Measurements from ENCODE around the gene RABGAP1L.
A peak's percentile ranks its signal among the peaks of the same experiment; 100 is the strongest.

RABGAP1L gene

GRCh38 chr1:174358786-174359453 lies 199.6 kb downstream of the RABGAP1L start:
- no peak overlapping the region for H3K4me3 Mint-ChIP-seq
- H3K27me3 Mint-ChIP-seq = no peaks in the 10 kb centered on the region
- ATAC-seq = no peak
- peaks cover 37% of the 10 kb centered on the region for H3K36me3 Mint-ChIP-seq
- H3K27ac Mint-ChIP-seq = no peak overlapping the region
- peaks cover 4% of the 10 kb centered on the region for H3K9me3 Mint-ChIP-seq
- peaks cover 21% of the 10 kb centered on the region for H3K4me1 Mint-ChIP-seq

GRCh38 chr1:174359454-174359805 lies 200.1 kb downstream of the RABGAP1L start:
- Mint-ChIP-seq H3K4me3 (no peak overlapping the region), H3K36me3 (peaks cover 37% of the 10 kb centered on the region), H3K27ac (no peak overlapping the region), H3K4me1 (peaks cover 21% of the 10 kb centered on the region), H3K9me3 (peaks cover 4% of the 10 kb centered on the region), H3K27me3 (no peaks in the 10 kb centered on the region)
- ATAC-seq = no peak

GRCh38 chr1:174364996-174365736 lies 205.8 kb downstream of the RABGAP1L start:
- peaks cover 28% of the 10 kb centered on the region for H3K36me3 Mint-ChIP-seq
- no peak overlapping the region for H3K4me3 Mint-ChIP-seq
- H3K27ac Mint-ChIP-seq = no peak overlapping the region
- H3K27me3 Mint-ChIP-seq = no peaks in the 10 kb centered on the region
- ATAC-seq = no peak
- peaks cover 15% of the 10 kb centered on the region for H3K4me1 Mint-ChIP-seq
- H3K9me3 Mint-ChIP-seq = peaks cover 4% of the 10 kb centered on the region

GRCh38 chr1:174366946-174367345 lies 207.6 kb downstream of the RABGAP1L start:
- ATAC-seq = no peak
- Mint-ChIP-seq H3K4me1 (peaks cover 12% of the 10 kb centered on the region), H3K27ac (no peak overlapping the region), H3K4me3 (no peak overlapping the region), H3K36me3 (peaks cover 19% of the 10 kb centered on the region), H3K27me3 (no peaks in the 10 kb centered on the region), H3K9me3 (peaks cover 4% of the 10 kb centered on the region)

GRCh38 chr1:174367892-174368291 lies 208.6 kb downstream of the RABGAP1L start:
- Mint-ChIP-seq H3K4me1 (peaks cover 7% of the 10 kb centered on the region), H3K36me3 (peaks cover 19% of the 10 kb centered on the region), H3K27ac (no peak overlapping the region), H3K9me3 (peaks cover under 1% of the 10 kb centered on the region), H3K4me3 (no peak overlapping the region), H3K27me3 (no peaks in the 10 kb centered on the region)
- no peak for ATAC-seq

- no peak for ATAC-seq
- Mint-ChIP-seq H3K27ac (no peak overlapping the region), H3K4me3 (no peak overlapping the region), H3K27me3 (no peaks in the 10 kb centered on the region), H3K4me1 (peaks cover 5% of the 10 kb centered on the region), H3K9me3 (peaks cover 3% of the 10 kb centered on the region), H3K36me3 (peaks cover 51% of the 10 kb centered on the region)
Observed at GRCh38 chr1:174376030-174376429, 216.7 kb downstream of the RABGAP1L start.

- H3K4me3 Mint-ChIP-seq = no peak overlapping the region
Observed at GRCh38 chr1:174391716-174392115, 232.4 kb downstream of the RABGAP1L start.

GRCh38 chr1:174393885-174394284 lies 234.6 kb downstream of the RABGAP1L start:
- no peak overlapping the region for H3K27ac Mint-ChIP-seq
- no peaks in the 10 kb centered on the region for H3K9me3 Mint-ChIP-seq
- peaks cover 47% of the 10 kb centered on the region for H3K36me3 Mint-ChIP-seq
- no peaks in the 10 kb centered on the region for H3K4me1 Mint-ChIP-seq
- H3K27me3 Mint-ChIP-seq = no peaks in the 10 kb centered on the region
- H3K4me3 Mint-ChIP-seq = no peak overlapping the region
- ATAC-seq = no peak

More at GRCh38 chr1:174391716-174392115, 232.4 kb downstream of the RABGAP1L start:
- Mint-ChIP-seq H3K36me3 (peaks cover 45% of the 10 kb centered on the region), H3K9me3 (no peaks in the 10 kb centered on the region), H3K27me3 (no peaks in the 10 kb centered on the region), H3K4me1 (no peaks in the 10 kb centered on the region), H3K27ac (no peak overlapping the region)
- ATAC-seq = no peak

- no peaks in the 10 kb centered on the region for H3K27me3 Mint-ChIP-seq
- no peak overlapping the region for H3K27ac Mint-ChIP-seq
- no peak for ATAC-seq
- H3K4me3 Mint-ChIP-seq = no peak overlapping the region
- H3K9me3 Mint-ChIP-seq = no peaks in the 10 kb centered on the region
- peaks cover 59% of the 10 kb centered on the region for H3K36me3 Mint-ChIP-seq
- peaks cover 5% of the 10 kb centered on the region for H3K4me1 Mint-ChIP-seq
Observed at GRCh38 chr1:174397261-174397660, 237.9 kb downstream of the RABGAP1L start.

GRCh38 chr1:174398246-174398645 lies 238.9 kb downstream of the RABGAP1L start:
- no peak overlapping the region for H3K4me3 Mint-ChIP-seq
- peak; percentile 50 for ATAC-seq
- H3K27ac Mint-ChIP-seq = no peak overlapping the region
- H3K4me1 Mint-ChIP-seq = peaks cover 5% of the 10 kb centered on the region
- H3K27me3 Mint-ChIP-seq = no peaks in the 10 kb centered on the region
- H3K9me3 Mint-ChIP-seq = no peaks in the 10 kb centered on the region
- peaks cover 58% of the 10 kb centered on the region for H3K36me3 Mint-ChIP-seq

GRCh38 chr1:174399211-174399610 lies 239.9 kb downstream of the RABGAP1L start:
- Mint-ChIP-seq H3K4me1 (peaks cover 5% of the 10 kb centered on the region), H3K36me3 (peaks cover 57% of the 10 kb centered on the region), H3K4me3 (no peak overlapping the region), H3K9me3 (no peaks in the 10 kb centered on the region), H3K27me3 (no peaks in the 10 kb centered on the region), H3K27ac (no peak overlapping the region)
- ATAC-seq = no peak

- peaks cover 57% of the 10 kb centered on the region for H3K36me3 Mint-ChIP-seq
- ATAC-seq = no peak
- no peaks in the 10 kb centered on the region for H3K27me3 Mint-ChIP-seq
- no peaks in the 10 kb centered on the region for H3K9me3 Mint-ChIP-seq
- H3K4me1 Mint-ChIP-seq = peaks cover 5% of the 10 kb centered on the region
- no peak overlapping the region for H3K27ac Mint-ChIP-seq
- H3K4me3 Mint-ChIP-seq = no peak overlapping the region
Observed at GRCh38 chr1:174401075-174401474, 241.8 kb downstream of the RABGAP1L start.

GRCh38 chr1:174405219-174405618 lies 245.9 kb downstream of the RABGAP1L start:
- Mint-ChIP-seq H3K27me3 (no peaks in the 10 kb centered on the region), H3K36me3 (peaks cover 57% of the 10 kb centered on the region), H3K4me3 (no peak overlapping the region), H3K9me3 (no peaks in the 10 kb centered on the region), H3K4me1 (peaks cover 9% of the 10 kb centered on the region), H3K27ac (no peak overlapping the region)
- ATAC-seq = no peak

GRCh38 chr1:174406421-174406820 lies 247.1 kb downstream of the RABGAP1L start:
- Mint-ChIP-seq H3K27ac (no peak overlapping the region), H3K36me3 (peaks cover 60% of the 10 kb centered on the region), H3K4me3 (no peak overlapping the region), H3K4me1 (peaks cover 16% of the 10 kb centered on the region), H3K9me3 (no peaks in the 10 kb centered on the region), H3K27me3 (no peaks in the 10 kb centered on the region)
- ATAC-seq = no peak

- H3K27me3 Mint-ChIP-seq = no peaks in the 10 kb centered on the region
- peaks cover 29% of the 10 kb centered on the region for H3K4me1 Mint-ChIP-seq
- no peak overlapping the region for H3K4me3 Mint-ChIP-seq
- H3K9me3 Mint-ChIP-seq = peaks cover 8% of the 10 kb centered on the region
- peaks cover 64% of the 10 kb centered on the region for H3K36me3 Mint-ChIP-seq
- H3K27ac Mint-ChIP-seq = no peak overlapping the region
- no peak for ATAC-seq
Observed at GRCh38 chr1:174407665-174408064, 248.3 kb downstream of the RABGAP1L start.

GRCh38 chr1:174408146-174408545 lies 248.8 kb downstream of the RABGAP1L start:
- H3K4me3 Mint-ChIP-seq = no peak overlapping the region
- H3K9me3 Mint-ChIP-seq = peaks cover 8% of the 10 kb centered on the region
- no peak for ATAC-seq
- H3K36me3 Mint-ChIP-seq = peaks cover 60% of the 10 kb centered on the region
- no peaks in the 10 kb centered on the region for H3K27me3 Mint-ChIP-seq
- no peak overlapping the region for H3K27ac Mint-ChIP-seq
- peaks cover 30% of the 10 kb centered on the region for H3K4me1 Mint-ChIP-seq

All from stimulated activated memory B cell treated with anti-CD40 and anti-IgM and Interleukin-4, amounts not matched to agents 10 μg/mL and 1 μg/mL and 100 μg/mL, for 72 hours (primary cell).